Glutamatergic neuron (in vitro differentiated cells): ENCODE data around the gene MDN1. TPM values are rescaled to one million over a fixed set of nuclear protein-coding genes. Genes with fewer than 3 reads are reported as not detected.
"Not testable (repeated sequence)": the region's sequence is repeated elsewhere in the genome, so short reads cannot be mapped to it uniquely, and the experiment has no call there.

Experiments
- DNase-seq: peaks from one replicate; pipeline ENCODE4 v3.0.0; 2022
- H3K27ac Mint-ChIP-seq: one replicate; pipeline ENCODE4 v1.8.0; 2020; ENCODE audit warnings: mild to moderate bottlenecking, mixed read lengths, inconsistent platforms; ENCODE audit not compliant: unreplicated experiment
- H3K27me3 Mint-ChIP-seq: one replicate; pipeline ENCODE4 v1.8.0; 2020; ENCODE audit warnings: mild to moderate bottlenecking, moderate library complexity, mixed read lengths, inconsistent platforms; ENCODE audit not compliant: unreplicated experiment
- H3K36me3 Mint-ChIP-seq: one replicate; pipeline ENCODE4 v1.8.0; 2020; ENCODE audit warnings: mild to moderate bottlenecking, mixed read lengths, inconsistent platforms; ENCODE audit not compliant: unreplicated experiment
- H3K4me1 Mint-ChIP-seq: one replicate; pipeline ENCODE4 v1.8.0; 2020; ENCODE audit warnings: mild to moderate bottlenecking, low read depth, mixed read lengths, inconsistent platforms; ENCODE audit not compliant: unreplicated experiment
- H3K4me3 Mint-ChIP-seq: one replicate; pipeline ENCODE4 v1.8.0; 2020; ENCODE audit warnings: mild to moderate bottlenecking, mixed read lengths, inconsistent platforms; ENCODE audit not compliant: unreplicated experiment
- H3K9me3 Mint-ChIP-seq: one replicate; pipeline ENCODE4 v1.8.0; 2020; ENCODE audit warnings: mild to moderate bottlenecking, moderate library complexity, mixed read lengths, inconsistent platforms; ENCODE audit not compliant: unreplicated experiment
- CTCF ChIP-seq: fragments of 200-600 bp; sonication (generic); IDR thresholded peaks from one replicate; pipeline ENCODE4 v1.5.0; 2021; ENCODE audit not compliant: partially characterized antibody, unreplicated experiment
- total RNA-seq: library from RNA; stranded (reverse); fragmentation: NEBNext Ultra II Directional; extraction: Animal tissue kit (Norgen Biotek cat#: 25700); gene quantifications from one replicate; pipeline ENCODE4 v1.2.1, GENCODE V29; 2021; ENCODE audit not compliant: unreplicated experiment

The MDN1 gene
- total RNA-seq, 1 donor from 2014 or later, result 39.2 TPM

DNA sequence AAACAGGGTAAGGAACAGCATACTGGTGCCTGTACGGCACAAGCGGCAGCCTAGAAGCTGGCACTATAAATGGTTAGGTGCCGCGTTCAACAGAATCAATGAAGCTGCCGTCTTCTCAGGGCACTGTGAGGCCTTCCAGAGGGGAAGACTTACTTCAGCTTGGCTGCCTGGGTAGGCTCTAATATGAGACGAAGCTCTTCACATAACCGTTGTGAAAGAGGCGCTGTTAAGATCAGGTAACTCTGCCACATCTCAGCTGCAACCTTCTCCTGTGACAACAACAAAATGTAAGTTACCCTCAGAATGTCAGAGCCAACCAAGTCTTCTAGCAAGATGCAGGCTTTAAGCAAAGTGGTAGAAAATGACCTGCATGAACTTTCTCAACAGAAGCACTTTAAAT lies 169.0 kb downstream of the MDN1 start:
- Mint-ChIP-seq H3K4me1 (no peaks in the 10 kb centered on the region), H3K9me3 (no peaks in the 10 kb centered on the region), H3K27ac (no peak overlapping the region), H3K4me3 (no peak overlapping the region), H3K36me3 (no peaks in the 10 kb centered on the region), H3K27me3 (no peaks in the 10 kb centered on the region)
- no peak for TF ChIP-seq CTCF
- no peak for DNase-seq

GRCh38 chr6:89649682-89650081 lies 169.9 kb downstream of the MDN1 start:
- no peaks in the 10 kb centered on the region for H3K9me3 Mint-ChIP-seq
- H3K4me3 Mint-ChIP-seq, result no peak overlapping the region

DNA sequence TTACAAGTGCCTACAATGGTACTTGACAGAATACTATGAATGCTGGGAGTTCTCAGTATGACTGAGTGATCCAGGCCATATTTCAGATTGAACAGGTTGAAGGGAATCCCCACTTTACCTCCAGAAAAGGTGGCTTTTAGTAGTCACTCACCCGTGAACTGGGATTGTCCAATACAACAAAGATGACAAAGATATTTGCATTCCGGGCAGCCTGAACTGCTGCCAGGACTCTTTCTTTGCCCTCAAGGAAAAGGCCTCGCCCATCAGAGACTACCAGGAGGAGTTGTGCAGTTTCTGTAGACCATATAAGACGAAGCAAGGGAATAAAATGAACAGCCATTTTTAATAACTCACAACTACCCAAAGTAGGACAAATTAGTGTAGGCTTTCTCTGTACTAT lies 174.7 kb downstream of the MDN1 start:
- Mint-ChIP-seq H3K9me3 (no peaks in the 10 kb centered on the region), H3K27ac (no peak overlapping the region)

More at GRCh38 chr6:89649682-89650081, 169.9 kb downstream of the MDN1 start:
- H3K4me1 Mint-ChIP-seq, result no peaks in the 10 kb centered on the region
- H3K36me3 Mint-ChIP-seq, result no peaks in the 10 kb centered on the region
- H3K27me3 Mint-ChIP-seq, result no peaks in the 10 kb centered on the region
- no peak overlapping the region for H3K27ac Mint-ChIP-seq
- DNase-seq, result no peak
- TF ChIP-seq CTCF, result no peak

GRCh38 chr6:89643406-89643805 lies 176.2 kb downstream of the MDN1 start:
- no peak overlapping the region for H3K4me3 Mint-ChIP-seq
- DNase-seq, result no peak
- TF ChIP-seq CTCF, result no peak
- H3K9me3 Mint-ChIP-seq, result no peaks in the 10 kb centered on the region
- H3K27ac Mint-ChIP-seq, result no peak overlapping the region
- H3K27me3 Mint-ChIP-seq, result peaks cover 3% of the 10 kb centered on the region
- peaks cover 5% of the 10 kb centered on the region for H3K4me1 Mint-ChIP-seq
- no peaks in the 10 kb centered on the region for H3K36me3 Mint-ChIP-seq

More for the DNA sequence above, 174.7 kb downstream of the MDN1 start:
- Mint-ChIP-seq H3K27me3 (peaks cover 3% of the 10 kb centered on the region), H3K4me1 (no peaks in the 10 kb centered on the region), H3K36me3 (no peaks in the 10 kb centered on the region), H3K4me3 (no peak overlapping the region)
- TF ChIP-seq CTCF, result no peak
- DNase-seq, result no peak

- H3K27me3 Mint-ChIP-seq, result peaks cover 3% of the 10 kb centered on the region
- no peaks in the 10 kb centered on the region for H3K9me3 Mint-ChIP-seq
- DNase-seq, result no peak
- peaks cover 5% of the 10 kb centered on the region for H3K4me1 Mint-ChIP-seq
- H3K36me3 Mint-ChIP-seq, result no peaks in the 10 kb centered on the region
- H3K27ac Mint-ChIP-seq, result no peak overlapping the region
- H3K4me3 Mint-ChIP-seq, result no peak overlapping the region
- TF ChIP-seq CTCF, result no peak
Observed at GRCh38 chr6:89642956-89643355, 176.6 kb downstream of the MDN1 start.

- not testable (repeated sequence) for H3K4me3 Mint-ChIP-seq, DNase-seq, H3K27me3 Mint-ChIP-seq, H3K27ac Mint-ChIP-seq, H3K9me3 Mint-ChIP-seq, H3K4me1 Mint-ChIP-seq, H3K36me3 Mint-ChIP-seq
Observed at GRCh38 chr6:89641581-89641980, 178.0 kb downstream of the MDN1 start.
